ENCODE results near the gene ACER1.

Gene ACER1

GRCh38 chr19:6264803-6265202, 68.6 kb downstream of the ACER1 start:
- DNase-seq = no peak

- no peak for DNase-seq
Observed at GRCh38 chr19:6263735-6264444, 69.5 kb downstream of the ACER1 start.

GRCh38 chr19:6263306-6263705, 70.1 kb downstream of the ACER1 start:
- no peak for DNase-seq

- DNase-seq = no peak
Observed at GRCh38 chr19:6262519-6262918, 70.9 kb downstream of the ACER1 start.

GRCh38 chr19:6261883-6262282, 71.5 kb downstream of the ACER1 start:
- no peak for DNase-seq

GRCh38 chr19:6260912-6261650, 72.3 kb downstream of the ACER1 start:
- no peak for DNase-seq

- no peak for DNase-seq
Observed at GRCh38 chr19:6260376-6260775, 73.0 kb downstream of the ACER1 start.

GRCh38 chr19:6259312-6259861, 74.0 kb downstream of the ACER1 start:
- DNase-seq = no peak

- no peak for DNase-seq
Observed at GRCh38 chr19:6258812-6259311, 74.5 kb downstream of the ACER1 start.
